GM13977 (cell line): Measurements from ENCODE around the gene GRK5.
A peak's percentile ranks its signal among the peaks of the same experiment; 100 is the strongest.

Experiments
- DNase-seq: peaks from one replicate; pipeline ENCODE4 v3.0.0; 2012; ENCODE audit warnings: low spot score
- CTCF ChIP-seq: IDR thresholded peaks from 2 replicates; pipeline ENCODE4 v1.5.1; 2012; ENCODE audit warnings: mild to moderate bottlenecking, control low read depth; ENCODE audit not compliant: insufficient read depth; ENCODE audit errors: extremely low read depth, missing control alignments
- in situ Hi-C: fragments of 300-500 bp; cut with MboI; formaldehyde crosslinking; loops from one replicate; pipeline ENCODE4 v1.12.0; 2022; ENCODE audit warnings: low sequenced_read_pairs, low pct_unique_long_range_greater_than_20kb, mixed read lengths, inconsistent platforms; ENCODE audit not compliant: unreplicated experiment

The GRK5 gene

GRCh38 chr10:119183664-119184412, 23.5 kb upstream of the GRK5 start:
- in situ Hi-C loops: no loop called here
- TF ChIP-seq CTCF: no peak
- DNase-seq: no peak

DNA sequence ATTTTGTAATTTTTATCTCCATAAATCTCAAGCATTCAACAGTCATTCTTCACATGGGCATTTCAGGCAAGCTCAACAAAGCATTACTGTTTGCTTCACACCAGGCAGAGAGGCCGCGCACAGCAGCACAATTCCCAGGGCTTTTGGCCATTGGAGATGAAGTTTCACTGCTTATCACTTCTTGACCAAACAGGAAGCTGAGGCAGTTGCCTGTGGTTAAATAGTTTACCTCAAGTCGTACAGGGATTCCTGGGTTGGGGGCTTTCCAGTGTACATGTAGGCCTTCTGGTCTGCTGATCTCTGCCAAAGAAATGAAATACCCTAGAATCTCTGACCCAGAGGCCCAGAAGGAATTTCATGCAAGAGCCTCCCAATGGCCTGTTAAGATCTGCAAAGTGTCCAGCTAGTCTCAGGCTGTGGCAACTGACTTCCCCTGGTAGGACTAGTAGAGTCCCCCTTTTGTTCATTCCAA, 17.5 kb upstream of the GRK5 start:
- in situ Hi-C loops: no loop called here
- DNase-seq: peak; percentile 40
- TF ChIP-seq CTCF: no peak

- DNase-seq: no peak
- in situ Hi-C loops: no loop called here
- no peak for TF ChIP-seq CTCF
Observed at GRCh38 chr10:119190353-119190752, 17.0 kb upstream of the GRK5 start.

DNA sequence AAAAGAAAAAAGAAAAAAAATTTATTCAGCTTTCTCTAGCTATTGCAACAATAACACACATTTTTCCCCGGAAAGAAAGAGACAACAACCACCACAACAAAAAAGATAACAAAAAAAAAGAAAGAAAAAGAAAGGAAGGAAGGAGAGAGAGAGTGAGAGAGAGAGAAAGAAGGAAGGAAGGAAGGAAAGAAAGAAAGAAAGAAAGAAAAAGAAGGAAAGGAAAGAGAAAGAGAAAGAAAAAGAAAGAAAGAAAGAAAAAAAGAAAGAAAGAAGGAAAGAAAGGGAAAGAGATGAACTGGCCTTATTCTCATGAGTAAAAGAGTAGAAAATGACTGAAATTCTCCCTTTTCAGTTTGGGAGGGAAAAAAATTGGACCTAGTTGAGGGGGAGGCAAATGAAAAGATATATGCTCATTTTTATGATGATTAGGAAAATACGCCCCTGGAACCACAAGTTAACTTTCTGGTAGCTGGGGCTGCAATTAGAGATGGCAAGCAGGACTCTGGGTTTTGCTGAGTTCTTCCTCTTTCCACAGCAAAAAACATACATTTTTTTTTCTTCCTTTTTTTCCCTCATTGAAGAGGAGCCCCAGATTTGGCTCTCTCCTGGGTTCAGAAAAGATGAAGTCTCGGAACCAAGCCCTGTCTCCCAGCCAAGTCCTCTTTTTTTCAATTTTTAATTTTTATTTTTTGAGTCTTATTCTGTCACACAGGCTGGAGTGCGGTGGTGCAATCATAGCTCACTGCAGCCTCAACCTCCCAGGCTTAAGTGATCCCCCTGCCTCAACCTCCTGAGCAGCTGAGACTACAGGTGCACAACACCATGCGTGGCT, 16.2 kb upstream of the GRK5 start:
- in situ Hi-C loops: no loop called here
- no peak for TF ChIP-seq CTCF
- DNase-seq: no peak

GRCh38 chr10:119191881-119192280, 15.5 kb upstream of the GRK5 start:
- no peak for TF ChIP-seq CTCF
- DNase-seq: no peak
- in situ Hi-C loops: no loop called here

GRCh38 chr10:119197921-119198320, 9.4 kb upstream of the GRK5 start:
- TF ChIP-seq CTCF: no peak
- in situ Hi-C loops: no loop called here
- DNase-seq: no peak
